ENCODE results near the gene CCDC184.
"Not testable (repeated sequence)": the region's sequence is repeated elsewhere in the genome, so short reads cannot be mapped to it uniquely, and the experiment has no call there.

The CCDC184 gene

GRCh38 chr12:48203192-48203591 lies 19.7 kb downstream of the CCDC184 start, which contains the start of gene OR10AD1:
Gene OR10AD1, minus strand, starts transcription at chr12:48203292. Its CDS starts 0 bp downstream, at chr12:48203292.
- Histone ChIP-seq H3K9me2 (replicated peaks; ENCODE audit: insufficient read depth, low read length) (no peaks in the 10 kb centered on the region), H3K79me2 (ENCODE audit: insufficient read depth, low read length) (no peaks in the 10 kb centered on the region), H4K20me1 (ENCODE audit: low read depth, low read length) (no peaks in the 10 kb centered on the region), H3K27ac (ENCODE audit: low read depth, low read length) (no peak within 1 kb of the TSS), H3K4me3 (ENCODE audit: insufficient read depth, low read length, poor library complexity, severe bottlenecking) (no peak within 1 kb of the TSS), H2AFZ (ENCODE audit: low read depth, low read length, severe bottlenecking) (no peak within 1 kb of the TSS), H3K9ac (ENCODE audit: low read length) (no peak within 1 kb of the TSS), H3K27me3 (ENCODE audit: low read length) (no peaks in the 10 kb centered on the region), H3F3A (ENCODE audit: insufficient read depth) (no peaks in the 10 kb centered on the region), H3K4me2 (ENCODE audit: low read depth, low read length, poor library complexity, severe bottlenecking) (no peak within 1 kb of the TSS), H3K9me3 (ENCODE audit: insufficient read depth, low read length) (no peaks in the 10 kb centered on the region), H3K36me3 (ENCODE audit: low read length) (no peaks in the 10 kb centered on the region)
- TF ChIP-seq CTCF (IDR thresholded peaks at IDR 0.05; ENCODE audit: insufficient read depth, low read length, poor library complexity, severe bottlenecking) (no peak), EZH2phosphoT487 (conservative IDR thresholded peaks at IDR 0.05; ENCODE audit: low read length) (no peak)

- H3K9me2 ChIP-seq (replicated peaks; ENCODE audit: insufficient read depth, low read length); H4K20me1 ChIP-seq (ENCODE audit: low read depth, low read length); H3K36me3 ChIP-seq (ENCODE audit: low read length); H2AFZ ChIP-seq (ENCODE audit: low read depth, low read length, severe bottlenecking); H3K79me2 ChIP-seq (ENCODE audit: insufficient read depth, low read length); H3F3A ChIP-seq (ENCODE audit: insufficient read depth); H3K9ac ChIP-seq (ENCODE audit: low read length); H3K27ac ChIP-seq (ENCODE audit: low read depth, low read length); H3K4me3 ChIP-seq (ENCODE audit: insufficient read depth, low read length, poor library complexity, severe bottlenecking); H3K27me3 ChIP-seq (ENCODE audit: low read length); H3K9me3 ChIP-seq (ENCODE audit: insufficient read depth, low read length); H3K4me2 ChIP-seq (ENCODE audit: low read depth, low read length, poor library complexity, severe bottlenecking): not testable (repeated sequence)
These were observed 26.1 kb downstream of the CCDC184 start for GRCh38 chr12:48209495-48209894.

- H3F3A ChIP-seq (ENCODE audit: insufficient read depth): no peaks in the 10 kb centered on the region
- H3K9me3 ChIP-seq (ENCODE audit: insufficient read depth, low read length): no peaks in the 10 kb centered on the region
- no peaks in the 10 kb centered on the region for H3K79me2 ChIP-seq (ENCODE audit: insufficient read depth, low read length)
- H3K9ac ChIP-seq (ENCODE audit: low read length): no peak overlapping the region
- no peak for TF ChIP-seq EZH2phosphoT487 (conservative IDR thresholded peaks at IDR 0.05; ENCODE audit: low read length)
- TF ChIP-seq CTCF (IDR thresholded peaks at IDR 0.05; ENCODE audit: insufficient read depth, low read length, poor library complexity, severe bottlenecking): no peak
- H3K36me3 ChIP-seq (ENCODE audit: low read length): no peaks in the 10 kb centered on the region
- no peak overlapping the region for H3K4me2 ChIP-seq (ENCODE audit: low read depth, low read length, poor library complexity, severe bottlenecking)
- no peak overlapping the region for H2AFZ ChIP-seq (ENCODE audit: low read depth, low read length, severe bottlenecking)
- H4K20me1 ChIP-seq (ENCODE audit: low read depth, low read length): no peaks in the 10 kb centered on the region
- H3K9me2 ChIP-seq (replicated peaks; ENCODE audit: insufficient read depth, low read length): no peaks in the 10 kb centered on the region
- no peak overlapping the region for H3K27ac ChIP-seq (ENCODE audit: low read depth, low read length)
- no peak overlapping the region for H3K4me3 ChIP-seq (ENCODE audit: insufficient read depth, low read length, poor library complexity, severe bottlenecking)
- H3K27me3 ChIP-seq (ENCODE audit: low read length): no peaks in the 10 kb centered on the region
These were observed 33.3 kb downstream of the CCDC184 start for GRCh38 chr12:48216785-48217184.

- no peaks in the 10 kb centered on the region; the same call in 1 of the 2 replicates for H3K9me2 ChIP-seq (replicated peaks; ENCODE audit: insufficient read depth, low read length)
- H3K9me3 ChIP-seq (ENCODE audit: insufficient read depth, low read length): no peaks in the 10 kb centered on the region
These were observed 36.2 kb downstream of the CCDC184 start for GRCh38 chr12:48219631-48220030.

More at GRCh38 chr12:48219631-48220030, 36.2 kb downstream of the CCDC184 start:
- no peaks in the 10 kb centered on the region for H3K36me3 ChIP-seq (ENCODE audit: low read length)
- H3K27me3 ChIP-seq (ENCODE audit: low read length): no peaks in the 10 kb centered on the region
- no peak overlapping the region for H2AFZ ChIP-seq (ENCODE audit: low read depth, low read length, severe bottlenecking)
- H3K4me2 ChIP-seq (ENCODE audit: low read depth, low read length, poor library complexity, severe bottlenecking): no peak overlapping the region
- no peaks in the 10 kb centered on the region for H4K20me1 ChIP-seq (ENCODE audit: low read depth, low read length)
- no peak overlapping the region for H3K27ac ChIP-seq (ENCODE audit: low read depth, low read length)
- no peaks in the 10 kb centered on the region for H3K79me2 ChIP-seq (ENCODE audit: insufficient read depth, low read length)
- H3K4me3 ChIP-seq (ENCODE audit: insufficient read depth, low read length, poor library complexity, severe bottlenecking): no peak overlapping the region
- no peaks in the 10 kb centered on the region for H3F3A ChIP-seq (ENCODE audit: insufficient read depth)
- TF ChIP-seq CTCF (IDR thresholded peaks at IDR 0.05; ENCODE audit: insufficient read depth, low read length, poor library complexity, severe bottlenecking) (no peak), EZH2phosphoT487 (conservative IDR thresholded peaks at IDR 0.05; ENCODE audit: low read length) (no peak)
- H3K9ac ChIP-seq (ENCODE audit: low read length): no peak overlapping the region

Data from SU-DHL-6 (cell line).